Fibroblast of villous mesenchyme (primary cell): ENCODE measurements around the gene ANKLE2. TPM values are rescaled to one million over a fixed set of nuclear protein-coding genes. Genes with fewer than 3 reads are reported as not detected.
A peak's percentile ranks its signal among the peaks of the same experiment; 100 is the strongest.

Experiments
- DNase-seq: peaks from one replicate; pipeline ENCODE4 v3.0.0-alpha.2; 2010; ENCODE audit warnings: low read depth
- H3K4me3 ChIP-seq: 2 replicates; pipeline ENCODE4 v1.5.1; 2011; ENCODE audit warnings: low read depth, mild to moderate bottlenecking, low read length
- CTCF ChIP-seq: IDR thresholded peaks from 2 replicates; pipeline ENCODE4 v1.5.1; 2012; ENCODE audit warnings: low read depth, mild to moderate bottlenecking, low read length; ENCODE audit not compliant: insufficient read depth
- total RNA-seq: library from RNA; depleted of rRNA; stranded (reverse); fragments of >200 nt; gene quantifications from 2 replicates; pipeline ENCODE4 v1.2.3, GENCODE V29; 2012

ANKLE2 gene
- total RNA-seq, 1 donor = 118 TPM

- DNase-seq = no peak
- no peak overlapping the region for H3K4me3 ChIP-seq
- TF ChIP-seq CTCF = no peak
These were observed 48.5 kb downstream of the ANKLE2 start for GRCh38 chr12:132713123-132713522.

- peak; percentile 41 for DNase-seq
- TF ChIP-seq CTCF = no peak
- H3K4me3 ChIP-seq = peak overlapping the region; percentile 93
These were observed 50.4 kb downstream of the ANKLE2 start for GRCh38 chr12:132711080-132711843.

DNA sequence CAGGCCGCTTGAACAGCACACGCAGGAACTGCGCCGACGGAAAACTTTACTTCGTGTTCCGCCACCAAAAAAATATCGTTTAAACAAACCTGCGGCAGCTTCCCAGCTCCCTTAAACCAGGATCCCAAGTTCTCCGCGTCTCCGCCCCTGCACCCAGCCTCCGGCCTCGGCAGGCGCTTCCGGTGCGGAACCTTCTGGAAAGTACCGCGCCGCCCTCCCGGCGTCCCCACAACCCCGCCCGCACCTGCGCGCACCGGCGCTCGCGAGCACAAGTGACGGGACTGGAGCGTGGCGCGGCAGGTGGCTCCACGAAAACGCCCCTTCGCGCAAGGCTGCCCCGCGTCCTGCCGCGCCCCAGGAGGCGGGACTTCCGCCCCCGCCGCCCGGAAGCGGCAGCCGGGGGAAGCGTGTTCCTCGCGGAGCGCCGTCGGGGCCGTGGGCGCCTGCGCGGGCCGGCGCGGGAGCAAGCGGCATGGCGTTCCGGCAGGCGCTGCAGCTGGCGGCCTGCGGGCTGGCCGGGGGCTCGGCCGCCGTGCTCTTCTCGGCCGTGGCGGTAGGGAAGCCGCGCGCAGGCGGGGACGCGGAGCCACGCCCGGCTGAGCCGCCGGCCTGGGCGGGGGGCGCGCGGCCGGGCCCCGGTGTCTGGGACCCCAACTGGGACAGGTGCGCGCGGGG is 51.1 kb downstream of the ANKLE2 start, which contains the start of gene PGAM5:
Gene PGAM5 (plus strand): TSS at position 438 of the 675 bp plus-strand sequence. CDS start 35 bp downstream, at position 473.
- TF ChIP-seq CTCF = no peak
- DNase-seq = peak; percentile 76
- H3K4me3 ChIP-seq = peak within 1 kb of the TSS; percentile 93

- peak overlapping the region; percentile 93 for H3K4me3 ChIP-seq
- DNase-seq = no peak
- TF ChIP-seq CTCF = no peak
These were observed 51.6 kb downstream of the ANKLE2 start for GRCh38 chr12:132710043-132710404.

GRCh38 chr12:132708150-132708549 is 53.5 kb downstream of the ANKLE2 start:
- no peak overlapping the region for H3K4me3 ChIP-seq
- DNase-seq = no peak
- no peak for TF ChIP-seq CTCF

DNA sequence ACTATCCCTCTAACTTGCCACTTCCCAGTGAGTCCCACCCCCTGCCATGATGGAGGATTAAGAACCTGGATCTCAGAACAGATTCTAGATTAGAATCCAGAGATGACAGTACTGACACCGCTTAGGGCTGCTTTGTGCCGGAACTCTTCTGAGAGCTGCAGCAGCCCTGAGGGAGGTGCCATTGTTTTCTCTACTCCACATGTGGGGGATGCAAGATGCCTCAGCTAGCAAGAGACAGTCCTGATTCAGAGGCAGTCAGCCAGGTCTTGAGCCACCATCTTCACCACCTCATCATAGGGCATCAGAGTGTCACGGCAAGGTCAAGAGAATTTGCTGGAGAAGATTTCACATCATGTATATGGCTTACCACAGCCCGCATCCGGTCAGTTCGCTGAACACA is 54.4 kb downstream of the ANKLE2 start:
- no peak for TF ChIP-seq CTCF
- no peak for DNase-seq
- H3K4me3 ChIP-seq = no peak overlapping the region
